SU-DHL-6 (cell line): ENCODE measurements around the gene CKMT1A.
A peak's percentile ranks its signal among the peaks of the same experiment; 100 is the strongest.

Source experiments
- H2AFZ ChIP-seq: fragments of 200-600 bp; sonication (generic); 2 replicates; pipeline ENCODE4 v1.6.1; 2014; ENCODE audit warnings: low read depth, mild to moderate bottlenecking, moderate library complexity, mixed read lengths, antibody characterized with exemption, low read length; ENCODE audit not compliant: severe bottlenecking
- H3F3A ChIP-seq: fragments of 200-600 bp; shearing (Covaris generic); 2 replicates; pipeline ENCODE4 v1.6.0; 2016; ENCODE audit warnings: antibody characterized with exemption, mild to moderate bottlenecking; ENCODE audit not compliant: insufficient read depth
- H3K27ac ChIP-seq: fragments of 200-600 bp; sonication (generic); 2 replicates; pipeline ENCODE4 v1.5.1; 2016; ENCODE audit warnings: low read depth, mild to moderate bottlenecking, low read length, moderate library complexity, mixed read lengths
- H3K27me3 ChIP-seq: fragments of 200-600 bp; sonication (generic), shearing (Covaris generic); 2 replicates; pipeline ENCODE4 v1.6.0; 2014; ENCODE audit warnings: mild to moderate bottlenecking, low read length
- H3K36me3 ChIP-seq: fragments of 200-600 bp; sonication (generic); 2 replicates; pipeline ENCODE4 v1.6.1; 2014; ENCODE audit warnings: mild to moderate bottlenecking, low read length, mixed read lengths
- H3K4me2 ChIP-seq: fragments of 300-600, 200-600 bp; shearing (Covaris generic), sonication (generic); 2 replicates; pipeline ENCODE4 v1.6.0; 2014; ENCODE audit warnings: low read length, low read depth, mild to moderate bottlenecking; ENCODE audit not compliant: poor library complexity, severe bottlenecking
- H3K4me3 ChIP-seq: fragments of 200-600 bp; sonication (generic); 2 replicates; pipeline ENCODE4 v1.5.1; 2014; ENCODE audit warnings: antibody characterized with exemption, low read length, mild to moderate bottlenecking, mixed read lengths; ENCODE audit not compliant: insufficient read depth, poor library complexity, severe bottlenecking
- H3K79me2 ChIP-seq: fragments of 200-600 bp; sonication (generic); 2 replicates; pipeline ENCODE4 v1.6.1; 2014; ENCODE audit warnings: mild to moderate bottlenecking, low read length, moderate library complexity; ENCODE audit not compliant: insufficient read depth
- H3K9ac ChIP-seq: fragments of 200-600 bp; sonication (generic); 2 replicates; pipeline ENCODE4 v1.7.0; 2014; ENCODE audit warnings: mild to moderate bottlenecking, low read length
- H3K9me2 ChIP-seq: fragments of 200-600 bp; sonication (generic); replicated peaks from 2 replicates; pipeline ENCODE4 v1.6.1; 2014; ENCODE audit warnings: low read length; ENCODE audit not compliant: insufficient read depth
- H3K9me3 ChIP-seq: fragments of 200-600 bp; sonication (generic); 2 replicates; pipeline ENCODE4 v1.6.1; 2014; ENCODE audit warnings: low read length, mixed read lengths; ENCODE audit not compliant: insufficient read depth
- H4K20me1 ChIP-seq: fragments of 200-600 bp; sonication (generic); 2 replicates; pipeline ENCODE4 v1.6.1; 2014; ENCODE audit warnings: low read depth, mild to moderate bottlenecking, antibody characterized with exemption, low read length, moderate library complexity, mixed read lengths
- CTCF ChIP-seq: fragments of 200-600 bp; sonication (generic); IDR thresholded peaks from one replicate; pipeline ENCODE4 v1.5.1; 2017; ENCODE audit warnings: antibody characterized with exemption, mild to moderate bottlenecking, low read length, moderate library complexity; ENCODE audit not compliant: insufficient read depth, poor library complexity, severe bottlenecking
- EZH2phosphoT487 ChIP-seq: fragments of 200-600 bp; sonication (generic), shearing (Covaris generic); conservative IDR thresholded peaks from 2 replicates; pipeline ENCODE4 v1.6.1; 2018; ENCODE audit warnings: mild to moderate bottlenecking, antibody characterized with exemption, low read length, moderate library complexity, mixed read lengths

The CKMT1A gene

GRCh38 chr15:43748376-43748775 lies 54.7 kb downstream of the CKMT1A start:
- H3K4me3 ChIP-seq, result peak overlapping the region; percentile 90

More at GRCh38 chr15:43748376-43748775, 54.7 kb downstream of the CKMT1A start:
- Histone ChIP-seq H3K27me3 (no peaks in the 10 kb centered on the region), H3K9me3 (no peaks in the 10 kb centered on the region), H3K9ac (peak overlapping the region; percentile 98), H3F3A (peaks cover 49% of the 10 kb centered on the region), H3K4me2 (peak overlapping the region; percentile 98), H2AFZ (no peak overlapping the region), H3K79me2 (peaks cover 71% of the 10 kb centered on the region), H3K9me2 (no peaks in the 10 kb centered on the region), H4K20me1 (peaks cover 28% of the 10 kb centered on the region), H3K36me3 (peaks cover 26% of the 10 kb centered on the region), H3K27ac (peak overlapping the region; percentile 78)
- TF ChIP-seq CTCF (no peak), EZH2phosphoT487 (no peak)
